ENCODE results near the gene SAMD8.
A peak's percentile ranks its signal among the peaks of the same experiment; 100 is the strongest.
"Not testable (repeated sequence)": the region's sequence is repeated elsewhere in the genome, so short reads cannot be mapped to it uniquely, and the experiment has no call there.

Gene SAMD8

DNA sequence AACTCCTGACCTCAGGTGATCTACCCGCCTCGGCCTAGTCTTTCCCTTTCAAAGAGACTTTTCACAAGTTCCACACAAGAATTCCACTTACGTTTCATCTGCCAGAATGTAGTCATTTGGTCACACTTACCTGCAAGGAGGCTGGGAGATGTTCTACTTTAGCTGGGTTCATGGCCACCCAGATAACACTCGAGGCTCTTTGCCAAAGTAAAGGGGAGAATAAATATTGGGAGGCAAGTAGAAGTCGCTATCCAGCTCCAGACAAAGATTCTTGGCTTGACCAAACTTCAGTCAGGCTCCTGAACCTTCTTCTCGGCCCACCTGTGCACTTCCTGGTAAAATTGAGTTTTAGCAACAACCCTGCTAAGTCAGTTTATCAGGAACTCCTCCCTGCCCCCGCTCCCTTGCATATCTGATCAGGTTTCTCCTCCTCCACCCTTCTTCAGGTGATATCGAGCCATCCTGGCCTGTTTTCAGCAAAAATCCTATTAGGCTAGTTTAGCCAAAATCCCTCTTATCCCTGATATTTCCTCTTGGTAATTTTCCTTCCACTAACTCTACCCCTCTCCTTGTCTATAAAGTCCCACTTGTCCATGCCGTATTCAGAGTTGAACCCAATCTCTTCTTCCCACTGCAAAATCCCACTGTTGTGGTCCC, 25.1 kb upstream of the SAMD8 start:
- DNase-seq = no peak

DNA sequence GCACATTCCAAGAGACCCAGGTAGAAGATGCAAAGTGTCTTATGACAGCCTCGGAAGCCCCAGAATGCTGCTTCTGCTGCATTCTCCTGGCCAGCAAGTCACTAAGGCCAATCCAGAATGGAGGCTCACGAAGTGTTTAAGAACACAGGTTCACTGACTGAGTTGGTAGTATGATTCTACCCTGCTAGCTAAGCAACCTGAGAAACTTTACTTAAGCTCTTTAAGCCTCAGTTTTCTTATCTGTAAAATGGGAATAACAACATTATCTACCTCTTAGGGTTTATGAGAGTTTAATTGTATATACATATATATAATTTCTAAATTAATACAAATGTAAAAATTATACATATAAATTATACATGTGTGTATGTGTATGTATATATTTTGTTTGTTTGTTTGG, 22.8 kb upstream of the SAMD8 start:
- DNase-seq = no peak

DNA sequence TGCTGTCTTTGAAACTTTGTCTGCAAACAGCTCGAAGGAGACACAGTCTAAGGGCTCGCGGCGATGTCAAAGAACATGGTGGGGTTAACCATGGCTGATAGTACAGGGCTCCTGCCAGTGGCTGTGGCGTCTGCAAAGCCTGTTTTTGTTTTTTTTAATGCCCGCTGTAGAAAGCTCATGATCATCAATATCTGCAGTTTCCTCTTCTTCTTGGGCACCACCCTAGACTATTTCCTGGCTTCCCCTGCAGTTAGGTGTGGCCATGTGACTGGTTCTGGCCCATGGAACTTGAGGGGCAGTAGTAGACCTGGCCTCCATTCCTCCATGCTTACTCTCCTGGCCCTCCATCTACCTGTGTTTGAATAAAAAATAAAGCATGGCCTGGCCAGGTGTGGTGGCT, 21.8 kb upstream of the SAMD8 start:
- DNase-seq = no peak

DNA sequence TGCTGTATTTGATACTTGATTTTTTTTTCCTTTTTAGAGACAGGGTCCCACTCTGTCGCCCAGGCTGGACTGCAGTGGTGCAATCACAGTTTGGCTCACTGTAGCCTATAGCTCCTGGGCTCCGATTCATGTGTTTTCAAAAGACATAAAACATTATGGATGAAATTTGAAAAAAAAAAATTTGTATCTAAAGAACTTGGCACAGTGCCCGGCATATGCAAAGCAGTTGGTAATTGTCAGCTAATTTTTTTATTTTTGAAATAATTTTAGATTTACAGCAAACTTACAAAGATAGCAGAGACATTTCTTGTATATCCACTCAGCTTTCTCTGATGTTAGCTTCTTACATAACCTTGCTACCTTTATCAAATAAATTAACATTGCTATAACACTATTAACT, 20.3 kb upstream of the SAMD8 start:
- no peak for DNase-seq

DNA sequence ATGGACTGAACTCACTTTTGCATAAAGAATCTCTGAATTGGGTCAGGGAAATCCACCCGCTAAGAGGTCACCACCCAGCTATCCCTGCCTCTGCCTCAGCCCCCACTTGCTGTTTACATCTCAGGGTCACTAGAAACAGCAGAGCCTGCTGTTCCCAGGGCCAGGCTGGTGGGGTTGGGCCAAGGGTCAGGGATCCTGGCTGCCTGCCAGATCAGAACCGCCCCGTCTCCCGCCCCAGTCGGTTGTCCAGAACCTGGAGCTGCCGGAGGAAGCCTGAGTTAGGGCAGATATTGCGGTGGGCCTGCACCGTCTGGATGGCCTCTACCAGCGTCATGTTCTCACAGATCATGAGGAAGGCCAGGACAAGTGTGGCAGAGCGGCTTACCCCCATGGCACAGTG, 17.0 kb upstream of the SAMD8 start:
- DNase-seq = no peak

DNA sequence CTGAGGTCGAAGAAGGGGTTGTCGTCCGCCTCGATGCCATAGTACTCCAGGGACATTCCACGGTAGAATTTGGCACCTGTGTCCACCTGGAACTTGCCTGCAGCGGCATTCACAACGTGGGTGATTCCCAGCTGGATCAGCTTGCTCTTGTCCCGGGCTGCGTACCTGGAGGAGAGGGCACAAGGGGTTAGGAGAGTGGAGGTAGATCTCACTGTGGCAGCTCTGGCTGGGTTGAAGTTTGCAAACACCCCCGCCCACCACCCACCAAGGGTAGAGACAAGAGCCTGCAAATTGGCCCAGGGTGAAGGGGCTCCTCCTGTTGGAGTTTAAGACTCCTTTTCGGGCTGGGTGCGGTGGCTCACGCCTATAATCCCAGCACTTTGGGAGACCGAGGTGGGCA, 15.8 kb upstream of the SAMD8 start:
- no peak for DNase-seq

DNA sequence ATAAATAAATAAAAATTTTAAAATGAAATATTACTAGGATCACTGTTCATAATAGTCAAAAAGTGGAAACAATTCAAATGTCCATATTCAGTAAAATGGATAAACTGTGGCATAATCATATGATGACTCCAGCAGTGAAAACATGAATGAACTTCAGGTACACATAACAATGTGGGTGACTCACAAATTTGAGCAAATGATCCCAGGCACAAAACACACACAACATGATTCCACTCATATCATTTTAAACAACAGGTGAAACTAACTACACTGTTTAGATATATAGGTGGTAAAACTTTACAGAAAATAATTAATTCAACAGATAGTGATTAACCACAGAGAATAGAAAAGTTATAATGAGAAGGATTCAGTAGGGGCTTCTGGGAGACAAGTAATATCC, 14.7 kb upstream of the SAMD8 start:
- DNase-seq = no peak

DNA sequence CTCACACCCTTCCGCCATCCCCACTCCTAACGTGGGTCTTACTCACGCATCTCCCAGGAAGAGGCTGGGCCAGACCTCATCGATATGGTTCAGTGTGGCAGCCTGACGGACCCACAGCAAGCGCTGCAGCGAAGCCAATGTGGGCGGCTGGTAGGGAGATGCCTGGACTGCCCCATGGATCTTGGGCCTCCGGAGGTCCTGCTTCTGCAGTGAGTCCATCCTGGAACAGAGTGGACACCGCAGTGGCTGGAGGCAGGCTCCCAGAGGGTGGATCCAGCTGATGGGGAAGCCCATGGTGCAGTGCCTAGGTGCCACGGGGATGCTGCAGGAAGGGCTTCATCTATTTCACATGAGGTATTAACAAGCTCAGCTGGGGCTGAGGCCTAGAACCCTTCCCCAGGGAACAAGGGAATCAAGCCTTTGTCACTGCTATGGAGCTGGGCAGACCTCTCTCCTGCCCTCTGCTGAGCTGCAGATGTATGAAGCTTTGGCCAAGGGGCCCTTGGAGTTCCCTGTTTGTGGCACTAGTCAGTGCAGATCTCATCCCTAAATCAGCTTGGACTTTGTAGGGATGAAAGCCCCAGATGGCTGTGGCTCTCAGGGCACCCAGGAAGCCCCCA, 13.7 kb upstream of the SAMD8 start:
- DNase-seq = no peak

DNA sequence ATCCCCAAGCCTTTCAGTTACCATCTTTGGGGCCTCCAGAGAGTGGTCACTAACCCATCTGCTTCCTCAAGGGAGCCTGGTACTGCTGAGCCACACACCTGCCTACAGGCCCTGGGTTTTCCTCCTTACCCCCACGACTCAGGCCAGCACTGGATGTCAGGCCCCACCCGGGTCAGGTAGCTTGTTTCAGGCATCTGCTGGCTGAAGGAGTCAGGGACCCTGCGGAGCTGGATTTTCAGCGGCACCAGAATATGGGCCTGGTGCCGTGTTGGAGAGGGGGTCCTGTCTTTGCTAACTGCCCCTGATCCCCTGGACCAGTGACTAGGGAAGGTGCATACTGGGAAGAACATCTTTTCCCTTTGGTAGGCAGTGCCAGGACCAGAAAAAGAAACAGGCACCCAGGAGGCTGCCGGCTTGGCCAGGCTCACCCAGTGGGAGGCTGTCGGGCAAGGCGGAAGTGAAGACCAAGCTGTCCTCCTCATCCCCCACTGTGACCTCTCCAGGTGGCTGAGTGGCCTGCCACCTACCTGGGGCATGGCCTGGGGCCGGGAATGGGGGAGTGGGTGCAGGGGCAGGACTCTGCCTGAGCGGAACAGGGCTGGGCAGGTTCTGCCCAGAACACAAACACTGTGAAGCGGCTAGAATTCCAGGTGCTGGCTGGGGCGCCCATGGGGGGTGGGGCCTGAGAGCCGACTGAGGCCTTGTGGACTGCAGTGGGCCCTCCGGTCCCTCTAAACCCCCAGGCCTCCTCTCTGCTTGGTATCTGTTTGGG, 12.4 kb upstream of the SAMD8 start:
- no peak for DNase-seq

DNA sequence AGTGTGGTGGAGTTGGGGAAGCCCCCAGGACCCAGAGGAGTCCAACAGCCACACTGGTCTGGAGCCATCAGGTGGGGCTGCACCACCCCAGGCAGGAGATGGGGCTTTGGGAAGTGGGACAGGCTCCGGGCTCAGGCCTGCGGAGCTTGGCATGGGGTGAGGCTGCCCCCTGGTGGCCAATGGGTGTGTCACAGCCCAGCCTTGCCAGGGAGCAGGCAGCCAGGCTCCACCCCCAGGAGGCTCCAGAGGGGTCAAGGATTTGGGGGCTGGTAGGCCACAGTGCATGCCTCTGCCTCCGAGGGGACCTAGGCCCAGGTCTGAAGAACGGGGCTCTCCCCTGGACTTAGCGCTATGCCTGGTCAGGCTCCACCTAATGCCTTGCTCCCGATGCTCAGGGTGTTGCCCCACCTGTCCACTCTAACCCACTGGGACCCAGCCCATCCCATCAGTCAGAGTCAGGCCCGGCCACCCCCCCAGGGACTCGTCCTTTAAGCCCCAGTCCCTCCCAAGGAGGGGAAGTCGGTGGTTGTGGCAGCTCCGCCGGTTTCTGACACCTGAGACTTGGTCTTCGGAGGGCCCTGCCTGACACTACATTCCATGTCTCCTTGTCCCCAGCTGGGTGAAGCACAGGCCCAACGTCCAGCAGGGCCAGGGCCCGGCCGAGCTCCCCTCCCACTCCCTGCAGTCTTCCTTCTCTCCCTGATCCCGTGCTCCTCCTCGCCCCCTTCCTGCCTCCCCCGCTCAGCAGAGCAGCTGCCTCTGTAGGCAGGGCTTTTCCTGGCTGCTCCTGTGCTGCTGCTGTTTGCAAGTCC, 11.3 kb upstream of the SAMD8 start:
- DNase-seq = peak; percentile 31

DNA sequence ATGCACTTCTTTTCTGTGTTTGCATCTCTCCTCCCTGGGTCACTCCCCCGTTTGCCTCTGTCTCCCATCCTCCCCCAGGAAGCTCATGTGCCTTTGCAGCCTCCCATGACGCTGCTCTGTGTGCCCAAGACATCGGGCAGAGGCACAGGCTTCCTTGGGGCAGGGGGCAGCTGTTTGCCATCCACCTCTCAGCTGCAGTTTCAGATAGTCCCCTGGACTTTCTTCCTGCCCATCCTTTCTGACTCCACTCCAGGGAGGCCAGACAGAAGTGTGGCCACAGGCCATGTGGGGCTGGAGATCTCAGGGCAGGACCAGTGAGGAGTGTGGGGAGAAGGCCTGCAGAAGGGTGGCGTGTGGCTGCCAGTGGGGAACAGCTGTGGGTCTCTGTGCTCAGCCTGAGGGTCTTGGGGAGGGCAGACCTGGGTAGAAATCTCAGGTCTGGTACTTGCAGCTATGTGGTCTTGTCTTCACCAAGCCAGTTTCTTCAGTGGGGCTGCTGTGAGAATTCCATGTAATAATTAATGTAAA, 10.6 kb upstream of the SAMD8 start:
- no peak for DNase-seq

DNA sequence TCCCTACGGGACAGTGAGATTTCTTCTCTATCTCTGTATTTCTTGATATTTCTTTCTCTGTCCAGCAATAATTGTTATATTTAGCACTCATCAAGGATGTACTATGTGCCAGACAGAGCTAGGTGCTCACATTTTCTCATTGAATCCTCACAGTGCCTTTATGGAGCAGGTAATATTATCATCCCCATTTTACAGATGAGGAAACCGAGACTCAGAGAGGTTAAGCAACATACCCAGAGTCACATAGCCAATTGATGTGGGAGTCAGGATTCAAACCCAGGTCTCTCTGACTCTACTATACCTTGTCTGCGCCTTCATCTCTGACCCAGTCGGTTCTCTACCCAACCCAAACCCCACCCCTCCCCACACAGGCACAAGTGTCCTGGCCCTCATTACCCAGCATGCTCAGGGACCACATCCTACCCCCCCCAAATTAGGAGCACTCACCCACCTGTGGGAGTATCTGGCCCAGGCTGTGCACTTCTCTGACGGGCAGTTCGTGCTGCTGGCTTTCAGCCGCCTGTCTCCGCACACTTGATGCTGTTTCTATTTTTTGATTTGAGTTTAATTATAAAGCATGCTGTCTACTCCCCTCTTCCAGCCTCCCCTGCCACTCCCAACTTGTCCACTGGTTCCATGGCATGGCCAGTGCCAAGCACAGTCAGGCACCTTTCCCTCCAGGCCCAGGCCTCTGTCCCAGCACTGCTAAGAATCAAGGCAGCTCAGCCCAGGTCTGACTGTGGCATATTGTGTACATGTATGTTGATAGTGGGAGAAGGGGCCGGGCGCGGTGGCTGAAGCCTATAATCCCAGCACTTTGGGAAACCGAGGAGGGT, 9.8 kb upstream of the SAMD8 start:
- no peak for DNase-seq

DNA sequence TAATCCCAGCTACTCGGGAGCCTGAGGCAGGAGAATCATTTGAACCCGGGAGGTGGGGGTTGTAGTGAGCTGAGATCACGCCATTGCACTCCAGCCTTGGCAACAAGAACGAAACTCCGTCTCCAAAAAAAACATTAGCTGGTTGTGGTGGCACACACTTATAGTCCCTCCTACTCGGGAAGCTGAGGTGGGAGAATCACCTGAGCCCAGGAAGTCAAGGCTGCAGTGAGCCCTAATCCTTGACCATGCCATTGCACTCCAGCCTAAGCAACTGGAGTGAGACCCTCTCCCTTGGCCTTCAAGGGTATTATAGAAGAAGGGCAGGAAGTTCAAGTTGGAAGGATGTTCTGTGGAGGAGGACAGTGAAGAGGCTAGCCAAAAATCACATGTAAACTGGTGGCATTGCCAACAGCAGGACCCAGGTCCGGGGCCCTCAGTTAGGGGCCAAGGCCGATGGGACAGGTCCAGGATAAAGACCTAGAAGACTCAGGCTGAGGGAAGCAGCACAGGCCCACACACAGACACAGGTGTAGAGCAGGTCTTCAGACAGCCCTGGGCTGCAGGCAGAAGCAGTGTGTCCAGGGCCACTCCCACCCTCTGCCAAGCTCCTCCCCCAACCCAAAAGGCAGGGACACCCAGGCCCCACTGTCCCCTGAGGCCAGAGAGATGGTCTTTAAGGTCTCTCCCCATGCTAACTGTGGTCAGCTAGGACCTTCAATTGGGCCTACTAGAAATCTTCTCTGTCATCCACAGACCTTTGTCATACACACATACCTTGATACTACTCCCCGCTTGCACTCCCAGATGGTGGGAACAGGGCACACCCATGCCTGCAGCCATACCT, 8.4 kb upstream of the SAMD8 start:
- no peak for DNase-seq

DNA sequence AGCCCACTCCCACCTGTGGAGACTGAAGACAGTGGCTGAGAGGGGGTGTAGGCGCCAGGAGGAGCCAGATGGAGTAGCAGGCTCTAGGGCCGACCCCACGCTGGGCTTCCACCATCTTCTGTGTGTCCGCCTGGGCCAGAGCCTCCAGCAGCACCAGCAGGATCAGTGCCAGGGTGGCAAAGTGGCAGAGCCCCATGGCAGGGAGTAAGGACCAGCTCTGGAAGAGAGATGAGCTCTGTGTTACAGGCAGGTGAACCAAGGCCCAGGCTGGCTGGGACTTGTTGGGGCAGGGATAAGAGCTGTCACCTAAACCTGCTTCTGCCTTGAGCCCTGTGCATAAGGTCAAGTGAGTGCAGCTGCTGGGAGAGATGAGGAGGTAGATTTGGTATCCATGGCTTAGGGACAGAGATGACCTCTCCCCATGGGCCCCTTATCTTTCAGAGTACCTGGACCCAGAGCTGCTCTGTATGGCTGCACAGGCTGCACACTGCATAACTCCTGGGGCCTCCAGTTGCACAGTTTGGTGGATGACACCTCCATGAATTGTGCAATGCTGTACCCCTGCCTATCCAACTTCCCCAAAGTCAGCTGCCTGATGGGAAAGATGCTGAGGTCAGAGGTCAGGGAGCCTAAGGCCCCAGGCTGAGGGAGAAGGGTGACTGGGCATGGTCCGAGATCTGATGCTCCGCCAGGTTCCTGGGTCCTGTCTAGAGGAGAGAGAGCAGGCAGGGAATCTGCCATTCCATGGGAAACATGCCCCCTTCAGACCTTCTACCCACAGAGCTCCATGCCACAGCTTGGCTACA, 7.4 kb upstream of the SAMD8 start:
- DNase-seq = no peak

DNA sequence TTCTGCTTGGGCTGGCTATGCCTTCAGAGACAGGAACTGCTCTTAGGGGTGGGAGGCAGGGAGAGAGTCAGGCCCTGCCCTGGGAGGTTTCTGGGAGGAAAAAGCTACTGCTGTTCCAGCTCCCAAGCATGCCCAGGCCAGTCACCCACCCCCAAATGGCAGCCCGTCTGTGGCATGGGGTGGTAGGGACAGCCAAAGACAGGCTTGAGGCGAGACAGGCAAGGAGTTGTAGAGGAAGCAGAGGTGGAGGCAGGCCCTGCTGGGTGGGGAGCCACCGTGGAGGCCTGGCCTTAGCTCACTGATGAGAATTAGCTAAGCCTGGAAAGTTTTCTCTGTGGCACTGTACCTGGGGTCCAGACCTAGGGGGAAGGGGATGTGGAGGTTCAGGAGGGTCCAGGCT, 6.6 kb upstream of the SAMD8 start:
- no peak for DNase-seq

DNA sequence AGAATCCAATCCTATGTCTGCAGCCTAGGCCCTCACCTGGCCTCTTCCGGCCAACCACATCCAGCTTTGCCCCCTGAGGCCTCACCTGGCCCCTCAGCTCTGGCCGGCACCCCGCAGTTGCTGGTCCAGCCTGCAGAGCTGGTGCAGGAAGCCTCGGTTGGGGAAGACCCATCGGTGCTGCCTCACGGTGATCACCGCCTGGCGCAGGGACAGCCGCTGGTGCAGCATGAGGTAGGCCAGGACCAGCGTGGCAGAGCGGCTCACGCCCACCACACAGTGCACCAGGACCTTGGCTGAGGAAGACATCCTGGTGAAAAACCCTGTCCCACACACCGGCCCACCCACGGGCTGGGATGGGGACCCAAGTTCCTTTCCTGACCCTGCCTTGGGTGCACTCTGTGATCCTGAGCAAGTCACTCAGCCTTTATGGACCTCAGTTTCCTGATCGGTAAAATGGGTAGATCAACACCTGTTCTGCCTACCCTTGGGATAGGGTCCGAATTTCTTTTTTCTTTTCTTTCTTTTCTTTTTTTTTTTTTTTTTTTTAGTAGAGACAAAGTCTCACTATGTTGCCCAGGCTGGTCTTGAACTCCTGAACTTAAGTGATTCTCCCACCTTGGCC, 5.8 kb upstream of the SAMD8 start:
- DNase-seq = no peak

DNA sequence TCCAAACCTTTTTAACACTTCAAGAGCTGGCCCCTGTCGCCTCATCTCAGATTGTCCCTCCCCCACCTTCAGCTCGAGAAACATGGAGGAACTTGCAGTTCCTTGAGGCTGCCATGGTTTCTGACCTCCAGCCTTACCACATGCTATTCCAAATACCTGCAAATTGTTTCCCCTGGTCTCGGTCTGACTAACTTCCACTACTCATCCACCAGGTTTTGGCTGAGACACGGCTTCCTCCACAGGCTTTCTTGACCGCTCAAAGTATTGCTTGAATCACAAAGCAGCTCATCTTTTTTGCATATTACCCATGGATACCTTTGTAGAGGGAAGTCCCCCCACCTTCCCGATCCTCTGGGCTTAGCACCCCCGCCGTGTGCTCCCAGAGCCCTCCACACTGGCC, 5.2 kb upstream of the SAMD8 start:
- no peak for DNase-seq

DNA sequence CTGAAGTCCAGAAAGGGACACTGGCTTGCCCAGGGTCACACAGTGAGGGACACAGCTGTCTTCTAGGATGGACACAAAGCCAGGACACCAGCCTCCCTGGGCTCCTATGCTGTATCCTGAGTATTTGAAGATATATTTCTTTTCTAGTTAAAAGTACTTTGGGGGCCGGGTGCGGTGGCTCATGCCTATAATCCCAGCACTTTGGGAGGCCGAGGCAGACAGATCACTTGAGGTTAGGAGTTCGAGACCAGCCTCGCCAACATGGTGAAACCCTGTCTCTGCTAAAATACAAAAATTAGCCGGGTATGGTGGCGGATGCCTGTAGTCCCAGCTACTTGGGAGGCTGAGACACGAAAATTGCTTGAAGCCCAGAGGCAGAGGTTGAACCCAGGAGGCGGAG, 4.6 kb upstream of the SAMD8 start:
- DNase-seq = not testable (repeated sequence)

DNA sequence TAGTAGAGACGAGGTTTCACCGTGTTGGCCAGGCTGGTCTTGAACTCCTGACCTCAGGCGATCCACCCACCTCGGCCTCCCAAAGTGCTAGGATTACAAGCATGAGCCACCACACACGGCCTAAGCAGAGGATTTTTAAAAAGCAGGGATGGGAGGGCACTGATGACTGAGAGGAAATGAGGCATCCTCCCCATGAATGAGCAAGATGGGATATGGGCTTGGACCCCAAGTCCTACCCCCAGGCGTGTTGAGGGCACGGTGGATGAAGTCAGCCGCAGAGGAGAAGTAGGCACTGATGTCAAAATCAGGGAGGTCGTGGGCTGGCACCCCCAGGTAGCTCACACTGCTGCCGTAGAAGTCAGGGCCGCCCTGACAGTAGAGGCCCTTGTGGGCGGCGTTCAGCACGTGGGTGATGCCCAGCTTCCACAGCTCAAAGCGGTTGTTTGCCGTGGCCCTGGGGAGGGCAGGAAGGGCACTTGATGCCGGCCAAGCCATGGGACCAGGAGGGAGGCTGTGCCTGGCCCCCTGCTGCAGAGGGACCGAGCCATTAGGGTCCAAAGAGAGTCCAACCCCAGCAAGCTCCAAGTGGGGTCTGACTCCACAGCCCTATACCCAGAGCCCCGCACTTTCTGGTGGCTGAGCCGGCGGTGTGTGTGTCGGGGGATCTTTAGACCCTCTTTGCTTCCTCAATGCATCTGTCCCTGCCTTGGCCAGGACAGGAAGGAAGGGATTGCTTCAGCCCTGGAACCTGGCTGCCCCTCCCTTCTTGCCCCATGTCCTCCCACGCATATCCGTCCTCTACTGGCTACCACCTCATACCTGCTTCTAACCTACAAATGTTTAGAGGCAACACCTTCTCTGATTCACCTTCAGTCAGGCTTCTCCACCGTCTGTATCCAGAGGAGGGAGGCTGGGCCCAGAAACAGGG, 3.4 kb upstream of the SAMD8 start:
- no peak for DNase-seq
